ENCODE measurements around the gene TRIP10.
"Not testable (repeated sequence)": the region's sequence is repeated elsewhere in the genome, so short reads cannot be mapped to it uniquely, and the experiment has no call there.

TRIP10 gene

GRCh38 chr19:6743714-6744380 is 4.4 kb downstream of the TRIP10 start:
- no peak for DNase-seq (ENCODE audit: low read depth)

DNA sequence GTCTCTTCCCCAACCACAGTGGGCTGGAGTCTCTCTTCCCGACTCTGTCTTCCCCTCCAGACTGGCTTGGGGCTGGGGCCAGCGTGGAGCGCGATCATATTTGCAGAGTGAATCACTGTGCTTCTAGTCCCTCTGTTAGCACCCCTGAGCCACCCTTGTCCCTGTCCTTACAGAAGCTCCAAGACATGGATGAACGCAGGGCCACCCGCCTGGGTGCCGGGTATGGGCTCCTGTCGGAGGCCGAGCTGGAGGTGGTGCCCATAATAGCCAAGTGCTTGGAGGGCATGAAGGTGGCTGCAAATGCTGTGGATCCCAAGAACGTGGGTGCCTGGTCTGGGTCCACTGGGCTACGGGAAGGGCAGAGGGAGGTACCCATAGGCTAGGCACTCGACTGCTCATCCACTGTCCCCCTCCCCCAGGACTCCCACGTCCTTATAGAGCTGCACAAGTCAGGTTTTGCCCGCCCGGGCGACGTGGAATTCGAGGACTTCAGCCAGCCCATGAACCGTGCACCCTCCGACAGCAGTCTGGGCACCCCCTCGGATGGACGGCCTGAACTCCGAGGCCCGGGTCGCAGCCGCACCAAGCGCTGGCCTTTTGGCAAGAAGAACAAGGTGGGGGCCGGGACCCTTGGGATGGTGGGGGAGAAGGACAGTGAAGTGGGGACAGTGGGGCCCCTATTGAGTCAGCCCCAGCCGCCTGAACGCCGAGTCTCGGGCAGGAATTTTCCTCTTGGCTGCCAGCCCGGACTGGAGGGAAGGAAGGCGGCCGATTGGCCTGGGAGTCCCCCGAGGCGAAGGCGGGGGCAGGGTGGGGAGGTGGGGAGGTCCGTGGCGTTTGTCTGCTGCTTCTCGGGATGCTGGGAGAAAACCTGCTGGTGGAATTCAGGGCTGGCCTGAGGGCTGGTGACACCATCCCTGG is 5.2 kb downstream of the TRIP10 start:
- no peak for DNase-seq (ENCODE audit: low read depth)

- no peak for DNase-seq (ENCODE audit: low read depth)
Observed at GRCh38 chr19:6745965-6746364, 6.5 kb downstream of the TRIP10 start.

DNA sequence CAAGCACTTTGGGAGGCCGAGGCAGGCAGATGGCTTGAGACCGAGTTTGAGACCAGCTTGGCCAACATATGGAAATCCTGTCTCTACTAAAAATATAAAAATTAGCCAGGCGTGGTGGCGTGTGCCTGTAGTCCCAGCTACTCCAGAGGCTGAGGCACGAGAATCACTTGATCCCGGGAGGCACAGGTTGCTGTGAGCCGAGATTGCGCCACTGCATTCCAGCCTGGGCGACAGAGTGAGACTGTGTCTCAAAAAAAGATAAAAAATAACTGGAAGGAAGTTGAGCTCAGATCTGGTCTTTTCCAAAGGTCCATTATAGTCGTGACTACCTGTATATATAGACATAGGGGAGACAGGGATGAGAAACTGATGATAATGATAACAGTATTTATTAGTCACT is 9.1 kb downstream of the TRIP10 start:
- not testable (repeated sequence) for DNase-seq (ENCODE audit: low read depth)

- DNase-seq (ENCODE audit: low read depth), result no peak
Observed at GRCh38 chr19:6750062-6750461, 10.6 kb downstream of the TRIP10 start.

- no peak for DNase-seq (ENCODE audit: low read depth)
Observed at GRCh38 chr19:6751189-6751588, 11.7 kb downstream of the TRIP10 start.

- no peak for DNase-seq (ENCODE audit: low read depth)
Observed at GRCh38 chr19:6752256-6753177, 13.0 kb downstream of the TRIP10 start.

- DNase-seq (ENCODE audit: low read depth), result peak; percentile 48
Observed at GRCh38 chr19:6753178-6754031, 13.9 kb downstream of the TRIP10 start.

DNA sequence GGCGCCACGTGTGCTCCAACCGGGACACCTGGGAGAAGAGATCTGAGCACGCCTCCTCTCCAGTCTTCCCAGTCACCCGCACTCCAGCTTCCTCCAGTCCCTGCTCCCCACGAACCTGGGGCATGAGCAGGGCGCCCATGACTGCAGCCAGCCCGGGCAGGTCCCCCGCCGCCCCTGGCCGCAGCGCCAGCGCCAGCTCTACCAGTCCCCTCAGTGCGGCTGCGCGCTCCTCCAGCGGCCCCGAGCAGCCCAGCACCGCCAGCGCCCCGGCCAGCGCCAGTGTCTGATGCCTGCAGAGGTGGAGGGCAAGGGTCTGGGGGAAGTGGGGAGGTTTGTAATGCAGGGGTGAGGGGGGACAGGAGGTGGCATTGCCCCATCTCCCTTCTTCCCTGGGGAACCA is 14.7 kb downstream of the TRIP10 start:
- no peak for DNase-seq (ENCODE audit: low read depth)

- DNase-seq (ENCODE audit: low read depth), result no peak
Observed at GRCh38 chr19:6754653-6755463, 15.4 kb downstream of the TRIP10 start.

- no peak for DNase-seq (ENCODE audit: low read depth)
Observed at GRCh38 chr19:6760606-6761005, 21.1 kb downstream of the TRIP10 start.

DNA sequence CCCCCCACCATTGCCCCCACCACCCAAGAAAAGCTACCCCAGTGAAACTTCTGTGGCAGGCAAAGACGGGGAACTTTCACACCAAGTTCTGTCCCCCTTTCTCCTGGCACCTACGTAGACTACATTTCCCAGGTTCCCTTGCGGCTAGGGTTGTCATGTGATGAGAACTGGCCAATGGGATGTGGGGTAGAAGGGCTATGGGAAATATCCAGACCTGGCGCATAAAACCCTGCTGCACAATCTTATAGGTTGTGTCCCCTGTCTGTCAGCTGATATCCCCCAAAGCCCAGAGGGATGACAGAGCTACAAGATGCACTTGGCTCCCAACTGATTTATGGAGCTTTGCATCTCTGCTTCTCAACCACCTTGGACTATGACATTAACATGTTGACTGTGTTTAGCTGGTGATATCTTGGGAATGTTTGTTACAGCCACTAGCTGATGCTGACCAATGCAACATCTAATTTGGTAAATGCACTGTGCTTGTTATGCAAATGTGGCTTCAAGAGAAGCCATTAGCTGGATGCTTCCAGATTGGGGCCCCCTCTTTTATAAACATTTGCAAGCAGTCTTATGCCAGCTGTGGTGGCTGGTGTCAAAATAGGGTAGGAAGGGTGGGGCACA is 21.7 kb downstream of the TRIP10 start:
- DNase-seq (ENCODE audit: low read depth), result no peak

DNA sequence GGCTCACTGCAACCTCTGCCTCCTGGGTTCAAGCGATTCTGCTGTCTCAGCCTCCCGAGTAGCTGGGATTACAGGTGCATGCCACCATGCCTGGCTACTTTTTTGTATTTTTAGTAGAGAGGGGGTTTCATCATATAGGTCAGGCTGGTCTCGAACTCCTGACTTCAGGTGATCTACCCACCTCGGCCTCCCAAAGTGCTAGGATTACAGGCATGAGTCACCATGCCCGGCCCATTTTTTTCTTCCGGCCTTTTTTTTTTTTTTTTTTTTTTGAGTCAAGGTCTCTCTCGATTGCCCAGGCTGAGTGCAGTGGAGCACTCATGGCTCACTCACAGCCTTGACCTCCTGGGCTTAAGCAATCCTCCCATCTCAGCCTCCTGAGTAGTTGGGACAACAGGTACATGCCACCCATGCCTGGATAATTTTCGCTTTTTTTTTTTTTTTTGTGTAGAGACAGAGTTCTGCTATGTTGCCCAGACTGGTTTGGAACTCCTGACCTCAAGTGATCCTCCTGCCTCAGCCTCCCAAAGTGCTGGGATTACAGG is 22.8 kb downstream of the TRIP10 start:
- not testable (repeated sequence) for DNase-seq (ENCODE audit: low read depth)

DNA sequence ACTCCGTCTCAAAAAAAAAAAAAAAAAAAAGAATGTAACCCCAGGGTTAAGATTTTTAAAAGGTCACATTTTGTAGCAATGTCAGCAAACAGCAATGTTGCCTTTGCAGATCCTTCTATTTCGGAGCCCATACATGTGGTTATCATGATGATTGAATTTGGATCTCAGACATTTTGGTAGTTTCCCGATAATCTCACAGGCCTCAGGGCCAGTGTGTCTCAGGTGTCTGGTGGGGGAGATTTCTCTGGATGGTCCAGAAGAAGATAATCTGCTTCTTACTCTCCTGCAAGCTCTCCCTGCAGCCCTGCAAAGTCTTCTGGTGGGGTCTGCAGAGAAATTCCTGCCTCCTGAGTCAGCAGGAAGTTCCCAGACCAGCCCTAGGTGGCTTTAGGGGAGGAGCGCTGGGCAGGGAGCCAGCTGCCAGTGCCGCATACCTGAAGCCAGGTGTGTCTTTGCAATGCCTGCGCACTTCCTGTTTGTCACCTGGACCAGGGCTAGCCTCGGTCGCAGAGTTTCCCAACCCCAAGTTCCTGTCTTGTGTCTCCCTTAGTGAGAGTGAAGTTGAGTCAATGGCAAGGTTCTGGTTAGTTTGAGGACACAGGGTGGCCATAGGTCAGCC is 26.4 kb downstream of the TRIP10 start:
- DNase-seq (ENCODE audit: low read depth), result no peak

DNA sequence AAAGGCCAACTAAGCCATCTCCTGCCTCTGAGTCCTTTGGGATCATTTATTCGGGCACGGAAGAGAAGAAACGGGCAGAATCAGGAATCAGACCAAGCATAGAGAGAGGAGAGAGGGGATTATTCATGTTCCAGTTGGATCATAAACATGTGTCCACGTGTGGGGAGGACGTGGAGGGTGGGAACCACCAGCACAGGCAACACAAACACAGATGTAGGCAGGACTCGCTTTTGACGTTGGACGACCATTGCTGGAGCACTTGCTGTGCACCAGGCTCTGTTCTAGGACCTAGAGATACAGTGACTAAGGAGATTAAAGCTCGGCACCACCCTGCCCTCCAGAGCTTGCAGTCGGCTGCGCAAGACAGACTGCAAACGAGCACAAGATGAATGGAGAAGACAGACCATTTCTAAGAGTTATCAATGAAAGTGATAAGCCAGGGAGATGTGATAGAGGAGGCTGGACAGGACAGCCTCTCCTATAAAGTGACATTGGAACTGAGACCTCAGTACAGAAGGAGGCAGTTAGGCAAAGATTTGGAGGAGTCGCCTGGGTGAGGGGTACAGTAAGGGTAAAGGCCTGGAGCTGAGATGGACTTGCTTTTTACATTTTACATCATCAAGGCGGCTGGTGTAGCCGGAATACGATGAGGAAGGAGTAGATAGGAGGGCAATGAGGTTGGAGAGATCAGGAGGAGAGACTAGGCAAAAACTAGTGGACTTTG is 27.0 kb downstream of the TRIP10 start:
- DNase-seq (ENCODE audit: low read depth), result no peak

DNA sequence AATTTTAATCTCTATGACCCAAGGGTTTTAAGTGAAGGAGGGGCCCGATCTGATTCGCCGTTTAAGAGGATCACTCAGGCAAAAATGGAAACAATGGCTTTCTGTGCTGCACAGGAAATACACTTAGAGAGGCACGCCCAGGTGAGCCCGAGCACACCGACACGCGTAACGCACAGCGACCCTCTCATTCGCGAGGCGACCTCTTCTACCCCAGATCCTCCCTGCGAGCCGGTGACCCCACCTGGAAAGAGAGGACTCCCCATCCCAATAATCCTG is 27.5 kb downstream of the TRIP10 start:
- DNase-seq (ENCODE audit: low read depth), result no peak

GRCh38 chr19:6767357-6768235 is 28.1 kb downstream of the TRIP10 start, which contains the start of gene SH2D3A:
Gene SH2D3A, minus strand, starts transcription at chr19:6767435. Its CDS starts 3,687 bp downstream, at chr19:6763748.
- DNase-seq (ENCODE audit: low read depth), result peak; percentile 87

Measured in stimulated activated CD8-positive, alpha-beta memory T cell treated with anti-CD3 and anti-CD28 coated beads, Interleukin-15, amount 100 ng/mL, for 1 hour (primary cell).